Sigmoid colon (tissue), 4 donors: ENCODE data around the gene DCAF5.

Experiments used
- EP300 ChIP-seq, 4 donors: sonication (generic); formaldehyde crosslinking; IDR thresholded peaks; one replicate each; pipeline ENCODE4 v1.6.1; 2017; ENCODE audit warnings: antibody characterized with exemption in 4 of 4
- POLR2A ChIP-seq, 2 donors: fragments of 450-650 bp; IDR thresholded peaks; one replicate each; pipeline ENCODE4 v1.6.1; 2016; ENCODE audit warnings: antibody characterized with exemption in 2 of 2, mild to moderate bottlenecking in 2 of 2, moderate library complexity in 2 of 2
- POLR2AphosphoS5 ChIP-seq, 4 donors: sonication (generic); formaldehyde crosslinking; IDR thresholded peaks; one replicate each; pipeline ENCODE4 v1.6.1; 2017; ENCODE audit warnings: antibody characterized with exemption in 4 of 4
- TF ChIP-seq, protein P1 (sequence below), 4 experiments: fragments of 450-650 bp in 3 of 4; fragments of 200-600 bp in 1 of 4; IDR thresholded peaks; one replicate each; pipeline ENCODE4 v1.5.1; 2016 to 2019; ENCODE audit warnings: antibody characterized with exemption in 4 of 4, mild to moderate bottlenecking in 3 of 4, moderate library complexity in 2 of 4

DNA sequence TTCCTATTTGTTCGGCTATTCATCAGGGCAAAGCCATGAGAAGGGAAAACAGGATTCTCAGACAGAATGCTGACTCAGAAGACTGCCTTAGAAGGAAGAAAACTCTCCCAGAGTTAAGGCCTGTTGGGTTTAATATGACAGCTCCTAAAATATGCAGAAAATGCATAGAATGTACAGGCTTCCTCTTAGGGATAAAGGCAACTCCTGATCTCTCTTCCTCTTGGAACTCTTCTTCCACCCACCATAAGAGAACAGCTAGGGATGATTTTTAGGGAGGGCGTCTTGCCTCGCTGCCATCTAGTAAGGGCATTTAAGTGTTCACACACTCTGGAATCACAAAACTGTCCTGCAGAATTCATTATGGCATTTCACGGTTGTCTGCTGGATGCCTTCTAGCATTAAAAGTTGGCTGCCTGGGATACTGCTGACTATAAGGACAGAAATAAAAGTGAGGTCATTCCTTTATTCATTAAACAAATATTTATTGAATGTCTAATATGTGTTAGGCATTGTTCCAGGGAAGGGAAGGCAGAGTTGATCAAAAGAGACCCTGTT is 73.7 kb downstream of the DCAF5 start:
- TF ChIP-seq POLR2A (IDR thresholded peaks at IDR 0.05) (no peak), EP300 (IDR thresholded peaks at IDR 0.05) (peak in 2 of 4 donors; percentile 26 to 51), POLR2AphosphoS5 (IDR thresholded peaks at IDR 0.05) (peak in 3 of 4 donors; percentile 28 to 61 (median 57))
- TF ChIP-seq, protein P1, sequence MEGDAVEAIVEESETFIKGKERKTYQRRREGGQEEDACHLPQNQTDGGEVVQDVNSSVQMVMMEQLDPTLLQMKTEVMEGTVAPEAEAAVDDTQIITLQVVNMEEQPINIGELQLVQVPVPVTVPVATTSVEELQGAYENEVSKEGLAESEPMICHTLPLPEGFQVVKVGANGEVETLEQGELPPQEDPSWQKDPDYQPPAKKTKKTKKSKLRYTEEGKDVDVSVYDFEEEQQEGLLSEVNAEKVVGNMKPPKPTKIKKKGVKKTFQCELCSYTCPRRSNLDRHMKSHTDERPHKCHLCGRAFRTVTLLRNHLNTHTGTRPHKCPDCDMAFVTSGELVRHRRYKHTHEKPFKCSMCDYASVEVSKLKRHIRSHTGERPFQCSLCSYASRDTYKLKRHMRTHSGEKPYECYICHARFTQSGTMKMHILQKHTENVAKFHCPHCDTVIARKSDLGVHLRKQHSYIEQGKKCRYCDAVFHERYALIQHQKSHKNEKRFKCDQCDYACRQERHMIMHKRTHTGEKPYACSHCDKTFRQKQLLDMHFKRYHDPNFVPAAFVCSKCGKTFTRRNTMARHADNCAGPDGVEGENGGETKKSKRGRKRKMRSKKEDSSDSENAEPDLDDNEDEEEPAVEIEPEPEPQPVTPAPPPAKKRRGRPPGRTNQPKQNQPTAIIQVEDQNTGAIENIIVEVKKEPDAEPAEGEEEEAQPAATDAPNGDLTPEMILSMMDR (IDR thresholded peaks at IDR 0.05) = no peak
